NCI-H2107 treated with DMSO at 0.1 percent for 48 hours (cell line): ENCODE data around the gene ZSCAN22.
A peak's percentile ranks its signal among the peaks of the same experiment; 100 is the strongest.
"Not testable (repeated sequence)": the region's sequence is repeated elsewhere in the genome, so short reads cannot be mapped to it uniquely, and the experiment has no call there.

Experiments
- DNase-seq: peaks from one replicate; lab custom pipeline; 2025; ENCODE audit not compliant: unreplicated experiment; lab: John Stamatoyannopoulos, UW

The ZSCAN22 gene

DNA sequence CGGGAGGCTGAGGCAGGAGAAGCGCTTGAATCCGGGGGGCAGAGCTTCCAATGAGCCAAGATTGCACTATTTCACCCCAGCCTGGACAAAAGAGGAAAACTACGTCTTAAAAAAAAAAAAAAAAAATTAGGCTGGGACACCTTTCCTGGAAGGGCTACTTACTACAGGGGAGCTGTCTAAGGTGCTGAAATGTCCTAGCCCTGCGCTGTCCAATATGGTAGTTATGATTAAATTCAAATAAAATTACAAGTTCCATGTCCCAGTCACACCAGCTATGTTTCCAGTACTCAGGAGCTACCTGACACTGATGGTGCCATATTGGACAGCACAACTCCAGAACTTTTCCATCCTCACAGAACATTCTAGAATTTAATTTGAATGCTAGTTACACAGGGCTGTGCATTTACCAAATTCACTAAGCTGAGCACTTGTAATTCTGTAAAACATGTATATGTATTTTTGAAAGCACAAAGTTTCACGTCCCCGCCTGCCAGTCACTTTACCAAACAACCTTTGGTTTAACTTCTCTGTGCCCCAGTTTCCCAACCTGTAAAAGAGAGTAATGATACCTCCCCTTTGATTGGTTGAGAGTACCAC, 9.2 kb upstream of the ZSCAN22 start:
- no peak for DNase-seq

DNA sequence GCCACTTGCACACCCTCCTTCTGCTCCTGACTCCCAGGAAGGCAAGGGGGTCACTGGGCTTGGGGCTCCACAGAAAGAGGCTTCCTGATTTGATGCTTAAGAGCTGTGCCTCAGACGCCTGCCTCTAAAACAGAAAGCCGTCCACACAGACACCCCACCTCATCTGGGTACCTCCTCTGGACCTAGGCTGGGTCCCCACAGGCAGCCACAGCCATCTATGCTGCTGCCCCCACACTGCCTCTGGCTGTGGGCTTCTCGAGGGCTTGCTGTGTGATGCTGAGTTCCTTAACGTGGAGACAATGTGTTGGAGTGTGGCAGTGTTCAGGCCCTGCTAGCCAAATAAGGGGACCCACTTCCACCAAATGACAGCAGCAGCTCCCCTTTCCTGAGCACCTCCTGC, 8.5 kb upstream of the ZSCAN22 start:
- DNase-seq, result no peak

DNA sequence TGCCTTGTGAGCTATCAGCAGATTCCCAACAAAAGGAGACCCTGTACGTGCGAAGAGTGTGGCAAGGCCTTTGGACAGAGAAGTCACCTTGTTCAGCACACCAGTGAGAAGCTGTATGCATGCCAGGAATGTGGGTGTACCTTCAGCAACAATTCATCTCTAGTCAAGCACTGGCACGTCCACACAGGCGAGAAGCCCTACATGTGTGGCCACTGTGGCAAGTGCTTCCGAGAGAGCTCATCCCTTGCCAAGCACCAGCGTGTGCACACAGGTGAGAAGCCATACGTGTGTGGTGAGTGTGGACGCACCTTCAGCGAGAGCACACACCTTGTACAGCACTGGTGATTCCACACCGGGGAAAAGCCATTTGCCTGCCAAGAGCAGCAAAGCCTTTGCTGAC, 7.6 kb upstream of the ZSCAN22 start:
- no peak for DNase-seq

DNA sequence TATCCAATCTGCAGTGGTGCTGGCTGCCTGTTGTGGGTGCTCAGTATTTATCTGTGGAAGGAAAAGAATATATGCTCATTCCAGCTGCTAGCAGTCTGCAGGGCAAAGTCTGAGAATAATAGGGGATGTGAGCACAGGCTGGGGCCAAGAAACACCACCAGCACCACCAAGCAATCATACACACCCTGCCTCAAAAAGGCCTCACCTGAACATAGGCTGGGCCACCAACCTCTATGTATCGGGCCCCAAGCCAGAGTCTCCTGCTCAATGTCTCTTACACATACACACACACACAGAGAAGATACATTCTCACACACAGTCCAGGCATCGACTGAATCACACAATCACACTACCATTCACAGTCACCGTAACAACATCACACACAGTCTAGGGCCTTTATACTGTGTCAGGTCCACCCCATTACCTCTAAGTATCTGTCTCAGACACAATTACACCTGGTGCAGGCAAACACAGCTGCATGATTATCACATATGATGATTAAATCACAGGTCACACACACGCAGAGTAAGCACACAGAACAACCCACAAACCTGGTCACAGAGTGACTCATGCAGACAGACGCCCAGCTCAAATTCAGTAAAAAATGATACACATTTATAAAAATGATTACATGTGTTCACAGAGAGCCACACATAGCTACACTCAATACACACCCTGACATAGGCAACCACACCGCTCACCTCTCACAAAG, 1.3 kb upstream of the ZSCAN22 start:
- DNase-seq, result no peak

DNA sequence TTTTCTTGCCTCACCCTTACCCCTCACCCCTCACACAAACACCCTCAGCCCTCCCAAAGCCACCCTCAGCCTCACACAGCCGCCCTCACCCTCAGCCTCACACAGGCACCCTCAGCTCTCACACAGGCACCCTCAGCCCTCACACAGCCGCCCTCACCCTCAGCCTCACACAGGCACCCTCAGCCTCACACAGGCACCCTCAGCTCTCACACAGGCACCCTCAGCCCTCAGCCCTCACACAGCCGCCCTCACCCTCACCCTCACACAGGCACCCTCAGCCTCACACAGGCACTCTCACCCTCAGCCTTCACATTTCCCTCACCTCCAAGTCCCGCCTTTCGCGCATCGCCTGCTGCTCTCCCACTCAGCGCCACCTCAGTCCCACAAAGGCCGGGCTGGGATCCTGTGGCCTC, 287 bp upstream of the ZSCAN22 start:
- no peak for DNase-seq

DNA sequence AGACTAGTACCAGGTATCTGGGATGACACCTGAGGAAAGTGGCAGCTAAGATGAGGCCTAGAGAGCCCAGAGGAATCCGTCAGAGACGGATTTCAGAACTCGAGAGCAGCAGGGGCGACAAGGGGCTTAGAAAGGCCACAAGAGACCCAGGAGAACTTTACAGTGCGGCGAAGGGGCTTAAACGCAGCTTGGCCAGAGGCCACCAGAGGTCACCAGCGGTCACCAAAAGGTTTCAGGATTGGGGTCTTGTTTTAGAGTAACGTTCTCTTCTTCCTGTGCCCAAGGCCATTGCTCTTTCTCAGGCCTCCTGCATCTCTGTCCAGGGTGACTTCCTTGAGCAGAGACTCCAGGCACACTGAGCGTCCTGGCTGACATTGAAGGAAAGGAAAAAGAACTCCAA, 2.2 kb downstream of the ZSCAN22 start:
- DNase-seq, result peak; percentile 6

DNA sequence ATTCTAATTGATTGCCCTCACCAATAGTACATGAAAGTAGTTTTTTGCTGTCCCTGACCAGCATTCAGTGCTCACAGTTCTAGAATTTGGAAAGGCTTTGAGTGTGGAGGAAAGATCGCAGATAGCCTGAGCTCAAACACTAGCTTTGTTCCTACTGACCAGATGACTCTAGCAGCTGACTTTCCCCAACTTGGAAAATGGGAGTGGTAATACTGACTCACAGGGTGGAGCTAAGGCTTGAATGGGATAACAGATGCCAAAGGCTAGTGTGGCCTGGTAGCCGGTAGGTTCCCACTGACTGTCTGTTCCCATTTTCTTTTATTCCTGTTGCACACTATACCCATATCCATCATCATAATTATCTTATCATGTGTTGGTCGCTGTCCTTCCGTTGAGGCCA, 3.7 kb downstream of the ZSCAN22 start:
- DNase-seq, result no peak

DNA sequence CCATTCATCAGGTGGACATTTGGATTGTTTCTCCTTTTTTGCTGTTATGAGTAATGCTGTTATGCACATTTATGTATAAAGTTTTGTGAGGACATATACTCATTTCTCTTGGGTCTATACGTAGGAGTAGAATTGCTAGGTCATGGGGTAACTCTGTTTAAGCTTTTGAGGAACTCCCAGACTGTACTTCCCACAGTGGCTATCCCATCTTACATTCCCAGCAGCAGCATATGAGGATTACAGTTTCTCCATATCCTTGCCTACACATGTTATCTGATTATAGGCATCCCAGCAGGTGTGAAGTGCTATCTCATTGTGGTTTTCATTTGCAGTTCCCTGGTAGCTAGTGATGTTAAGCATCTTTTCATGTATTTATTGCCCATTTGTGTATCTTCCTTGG, 5.9 kb downstream of the ZSCAN22 start:
- DNase-seq, result no peak

DNA sequence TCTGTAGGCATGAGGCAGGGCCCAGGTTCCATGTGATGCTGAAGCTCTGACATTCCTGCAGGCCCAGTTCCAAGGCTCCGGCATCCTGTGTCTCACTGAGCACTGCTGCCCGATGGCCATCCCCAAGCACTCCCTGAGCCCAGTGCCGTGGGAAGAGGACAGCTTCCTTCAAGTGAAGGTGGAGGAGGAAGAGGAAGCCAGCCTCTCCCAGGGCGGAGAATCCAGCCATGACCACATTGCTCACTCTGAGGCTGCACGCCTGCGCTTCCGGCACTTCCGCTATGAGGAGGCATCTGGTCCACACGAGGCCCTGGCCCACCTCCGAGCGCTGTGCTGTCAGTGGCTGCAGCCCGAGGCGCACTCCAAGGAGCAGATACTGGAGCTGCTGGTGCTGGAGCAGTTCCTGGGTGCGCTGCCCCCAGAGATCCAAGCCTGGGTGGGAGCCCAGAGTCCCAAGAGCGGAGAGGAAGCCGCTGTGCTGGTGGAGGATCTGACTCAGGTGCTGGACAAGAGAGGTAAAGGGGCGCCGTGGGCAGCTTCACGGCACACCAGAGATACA, 8.0 kb downstream of the ZSCAN22 start:
- DNase-seq, result no peak

DNA sequence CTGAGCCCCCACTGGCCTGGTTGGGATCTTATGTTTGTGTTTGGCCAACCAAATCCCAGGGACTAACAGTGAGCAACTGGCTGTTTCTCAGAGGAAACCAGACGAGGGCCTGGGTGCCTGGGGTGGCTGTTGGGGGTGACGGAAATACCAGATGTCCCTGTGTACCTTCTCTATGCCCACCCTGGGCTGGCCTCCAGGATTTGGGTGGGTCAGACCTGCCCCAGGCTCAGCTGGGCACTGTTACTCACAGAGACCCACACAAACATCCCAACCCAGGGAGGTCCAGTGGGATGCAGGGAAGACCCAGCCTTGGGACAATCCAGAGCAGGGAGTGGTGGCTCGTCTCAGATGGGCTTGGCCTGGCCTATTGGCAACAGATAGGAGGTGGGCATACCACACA, 8.8 kb downstream of the ZSCAN22 start:
- no peak for DNase-seq

DNA sequence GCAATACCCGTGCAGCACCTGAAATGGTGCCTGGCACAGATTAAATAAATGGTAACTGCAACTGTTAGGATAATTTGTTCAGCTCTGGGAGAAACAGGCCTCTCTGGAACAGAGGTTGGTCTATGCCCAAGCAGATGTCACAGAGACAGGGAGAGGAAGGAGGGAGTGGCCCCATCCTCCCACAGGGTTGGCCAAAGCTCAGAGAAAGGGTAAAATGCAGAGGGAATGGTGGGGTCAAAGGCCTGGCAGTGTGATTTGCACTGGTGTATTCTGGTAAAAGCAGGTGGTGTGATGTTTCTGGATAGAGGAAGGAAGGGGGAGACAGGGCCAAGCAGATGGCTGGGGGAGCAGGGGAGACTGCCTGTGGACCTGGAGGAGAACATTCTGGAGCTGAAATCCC, 9.4 kb downstream of the ZSCAN22 start:
- no peak for DNase-seq

DNA sequence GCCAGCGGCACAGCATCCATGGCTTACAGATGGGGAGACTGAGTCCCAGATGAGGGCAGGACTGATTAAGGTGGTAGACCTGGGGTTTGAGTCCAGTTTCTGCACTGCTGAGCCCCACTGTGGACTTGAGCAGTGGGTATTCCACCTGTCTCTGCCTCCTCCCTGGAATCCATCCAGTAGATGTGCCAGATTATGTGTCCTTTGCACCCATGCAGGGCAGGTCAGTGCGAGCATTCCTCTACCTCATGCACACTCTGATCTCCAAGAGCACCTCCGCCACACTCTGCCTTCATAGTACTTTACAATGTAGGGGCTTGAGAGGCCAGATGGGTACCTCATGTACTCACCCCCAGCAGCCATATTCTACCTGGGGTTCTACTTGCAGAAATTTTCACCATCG, 10.0 kb downstream of the ZSCAN22 start:
- DNase-seq, result no peak

DNA sequence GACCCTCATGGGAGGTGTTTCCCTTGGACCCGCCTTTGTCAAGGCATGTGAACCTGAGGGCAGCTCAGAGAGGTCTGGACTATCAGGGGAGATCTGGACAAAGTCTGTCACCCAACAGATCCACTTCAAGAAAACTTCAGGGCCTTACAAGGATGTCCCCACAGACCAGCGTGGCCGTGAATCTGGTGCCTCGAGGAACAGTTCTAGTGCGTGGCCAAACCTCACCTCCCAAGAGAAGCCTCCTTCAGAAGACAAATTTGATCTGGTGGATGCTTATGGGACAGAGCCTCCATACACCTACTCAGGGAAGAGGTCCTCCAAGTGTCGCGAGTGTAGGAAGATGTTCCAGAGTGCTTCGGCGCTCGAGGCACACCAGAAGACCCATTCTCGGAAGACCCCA, 11.5 kb downstream of the ZSCAN22 start:
- DNase-seq, result no peak

DNA sequence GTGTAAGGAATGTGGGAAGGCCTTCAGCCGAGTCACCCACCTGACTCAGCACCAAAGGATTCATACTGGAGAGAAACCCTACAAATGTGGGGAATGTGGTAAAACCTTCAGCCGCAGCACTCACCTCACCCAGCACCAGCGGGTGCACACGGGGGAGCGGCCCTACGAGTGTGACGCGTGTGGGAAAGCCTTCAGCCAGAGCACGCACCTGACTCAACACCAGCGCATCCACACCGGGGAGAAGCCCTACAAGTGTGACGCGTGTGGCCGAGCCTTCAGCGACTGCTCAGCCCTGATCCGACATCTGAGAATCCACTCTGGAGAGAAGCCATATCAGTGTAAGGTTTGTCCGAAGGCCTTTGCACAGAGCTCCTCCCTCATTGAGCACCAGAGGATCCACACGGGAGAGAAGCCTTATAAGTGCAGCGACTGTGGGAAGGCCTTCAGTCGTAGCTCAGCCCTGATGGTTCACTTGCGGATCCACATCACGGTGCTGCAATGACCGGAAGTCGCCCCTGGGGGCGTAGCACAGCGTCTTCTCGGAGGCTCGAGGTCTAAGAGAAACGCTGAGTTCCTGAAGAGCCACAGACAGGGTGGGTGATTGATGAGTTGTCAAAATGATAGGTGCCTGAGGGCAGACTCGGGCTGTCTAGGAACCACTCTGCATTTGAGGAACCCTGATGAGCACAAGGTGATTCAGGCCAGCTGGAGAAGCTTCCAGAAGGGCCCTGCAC, 12.2 kb downstream of the ZSCAN22 start:
- no peak for DNase-seq

DNA sequence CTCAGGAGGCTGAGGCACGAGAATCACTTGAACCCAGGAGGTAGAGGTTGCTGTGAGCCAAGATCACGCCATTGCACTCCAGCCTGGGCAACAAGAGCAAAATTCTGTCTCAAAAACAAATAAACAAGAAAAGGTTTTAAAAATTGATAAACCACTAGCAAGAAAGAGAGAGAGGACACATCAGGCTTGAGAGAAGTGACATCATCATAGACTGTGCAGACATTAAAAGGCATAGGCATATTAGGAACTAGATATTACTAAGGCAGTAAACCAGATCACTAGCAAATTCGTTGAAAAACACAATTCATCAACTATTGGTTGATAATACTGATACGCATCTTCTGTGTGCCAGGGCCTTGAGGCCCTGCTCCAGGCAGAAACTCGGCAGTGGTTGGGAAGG, 18.8 kb downstream of the ZSCAN22 start:
- no peak for DNase-seq

DNA sequence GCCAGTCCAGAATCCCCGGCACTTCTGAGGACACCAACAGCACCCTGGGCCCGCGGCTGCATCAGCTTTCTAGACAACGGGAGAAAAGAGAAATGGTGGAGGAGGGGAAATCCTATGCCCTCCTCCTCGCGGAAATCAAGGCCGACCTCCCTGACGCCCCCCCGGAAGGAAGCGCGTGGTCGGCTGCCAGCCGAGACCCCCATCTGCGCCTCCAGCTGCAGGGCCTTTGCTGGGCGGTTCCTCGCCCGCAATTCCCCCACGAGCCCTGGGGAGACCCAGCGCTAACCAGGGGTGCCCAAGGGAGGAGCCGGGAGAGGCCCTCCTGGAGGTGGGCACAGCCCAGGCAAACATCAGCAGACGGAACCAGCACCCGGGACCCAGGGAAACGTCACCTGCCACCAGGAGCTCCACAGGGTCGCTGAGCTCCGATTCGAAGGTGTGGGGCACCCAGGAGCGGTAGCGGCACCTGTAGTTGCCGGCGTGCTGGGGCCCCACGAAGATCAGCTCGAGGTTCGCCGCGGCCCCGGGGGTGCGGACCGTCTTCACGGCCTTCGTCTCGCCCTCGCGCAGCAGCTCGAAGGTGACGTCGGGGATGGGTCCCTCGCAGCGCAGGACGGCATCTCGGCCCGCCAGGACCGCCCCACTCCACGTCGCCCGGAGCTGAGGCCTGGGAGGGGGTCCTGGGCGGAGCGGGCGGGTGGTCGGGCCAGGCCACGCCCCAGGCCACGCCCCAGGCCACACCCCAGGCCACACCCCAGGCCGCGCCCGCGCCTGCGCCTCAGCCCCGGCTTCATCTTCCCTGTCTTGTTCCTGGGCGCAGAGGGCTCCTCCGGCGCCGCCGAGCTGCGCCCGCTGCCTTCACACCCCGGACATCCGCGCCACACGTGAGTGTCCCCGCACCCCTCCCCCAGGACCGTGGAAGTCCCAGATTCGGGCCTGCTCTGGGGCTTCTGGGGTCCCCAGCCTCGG, 20.5 kb downstream of the ZSCAN22 start:
- peak; percentile 40 for DNase-seq

DNA sequence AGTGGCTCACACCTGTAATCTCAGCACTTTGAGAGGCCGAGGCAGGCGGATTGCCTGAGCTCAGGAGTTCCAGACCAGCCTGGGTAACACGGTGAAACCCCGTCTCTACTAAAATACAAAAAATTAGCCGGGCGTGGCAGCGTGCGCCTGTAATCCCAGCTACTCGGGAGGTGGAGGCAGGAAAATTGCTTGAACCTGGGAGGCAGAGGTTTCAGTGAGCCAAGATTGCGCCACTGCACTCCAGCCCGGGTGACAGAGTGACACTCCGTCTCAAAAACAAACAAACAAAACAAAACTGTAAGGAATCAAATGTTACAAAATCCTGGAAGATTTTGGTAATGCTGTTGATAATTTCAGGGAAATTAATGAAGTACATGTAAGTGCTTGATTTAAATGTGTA, 21.3 kb downstream of the ZSCAN22 start:
- DNase-seq, result not testable (repeated sequence)

DNA sequence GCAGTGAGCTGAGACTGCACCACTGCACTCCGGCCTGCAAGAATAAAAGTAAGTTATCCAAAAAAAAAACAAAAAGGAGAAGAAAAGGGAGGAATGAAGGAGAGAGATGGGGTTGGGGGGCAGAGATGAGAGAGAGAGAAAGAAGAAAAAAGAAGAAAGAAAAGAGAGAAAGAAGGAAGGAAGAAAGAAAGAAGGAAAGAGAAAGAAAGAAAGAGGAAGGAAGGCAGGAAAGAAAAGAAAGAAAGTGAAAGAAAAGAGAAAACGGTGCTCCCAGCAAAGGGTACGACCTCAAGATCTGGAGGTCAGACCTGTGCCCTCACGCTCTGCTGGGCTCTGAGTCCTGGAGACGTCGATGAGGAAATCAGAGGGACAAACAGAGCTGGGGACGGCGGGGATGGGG, 22.8 kb downstream of the ZSCAN22 start:
- no peak for DNase-seq

DNA sequence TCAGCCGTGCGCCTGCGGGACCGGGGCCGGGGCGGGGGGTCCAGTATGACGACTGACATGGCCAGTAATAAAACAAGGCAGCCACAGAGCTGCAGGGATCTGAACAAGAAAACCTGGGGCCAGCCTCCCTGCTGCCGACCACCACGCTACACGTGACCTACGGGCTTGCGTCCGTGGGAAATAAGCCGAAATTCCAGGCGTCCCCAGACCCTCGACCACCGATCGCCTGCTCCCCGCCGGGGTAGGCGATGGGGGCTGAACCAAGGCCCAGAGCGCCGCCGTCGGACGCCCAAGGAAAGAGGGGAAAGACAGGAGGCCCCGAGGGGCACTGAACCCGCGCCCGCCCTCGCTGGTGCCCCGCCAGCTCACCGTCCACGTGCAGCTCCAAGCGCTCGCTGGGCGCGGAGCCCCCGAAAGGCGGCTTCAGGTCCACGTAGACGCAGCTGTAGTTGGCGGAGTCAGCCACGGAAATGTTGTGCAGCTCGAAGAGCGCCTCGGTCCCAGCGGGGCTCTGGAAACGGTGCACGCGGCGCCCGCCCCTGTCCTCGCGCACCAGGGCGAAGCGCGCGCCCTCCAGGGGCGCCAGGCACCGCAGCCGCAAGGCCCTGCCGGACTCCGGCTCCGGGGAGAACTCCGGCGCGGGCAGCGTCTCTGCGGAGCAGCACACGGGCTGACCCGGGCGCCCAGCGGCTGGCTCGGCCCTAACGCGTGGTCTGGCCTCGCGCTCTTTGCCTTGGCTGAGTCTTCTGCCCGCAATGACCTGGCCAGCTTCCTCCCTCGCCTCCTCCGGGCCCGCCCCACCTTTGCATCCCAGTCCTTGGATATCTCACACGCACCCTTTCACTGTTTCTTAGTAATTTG, 23.4 kb downstream of the ZSCAN22 start:
- DNase-seq, result no peak
